ENCODE results near the gene EML4. TPM values are rescaled to one million over a fixed set of nuclear protein-coding genes. Genes with fewer than 3 reads are reported as not detected.

The EML4 gene
- total RNA-seq, 2 donors from 2014 or later, result 32.8 to 59.9 TPM

DNA sequence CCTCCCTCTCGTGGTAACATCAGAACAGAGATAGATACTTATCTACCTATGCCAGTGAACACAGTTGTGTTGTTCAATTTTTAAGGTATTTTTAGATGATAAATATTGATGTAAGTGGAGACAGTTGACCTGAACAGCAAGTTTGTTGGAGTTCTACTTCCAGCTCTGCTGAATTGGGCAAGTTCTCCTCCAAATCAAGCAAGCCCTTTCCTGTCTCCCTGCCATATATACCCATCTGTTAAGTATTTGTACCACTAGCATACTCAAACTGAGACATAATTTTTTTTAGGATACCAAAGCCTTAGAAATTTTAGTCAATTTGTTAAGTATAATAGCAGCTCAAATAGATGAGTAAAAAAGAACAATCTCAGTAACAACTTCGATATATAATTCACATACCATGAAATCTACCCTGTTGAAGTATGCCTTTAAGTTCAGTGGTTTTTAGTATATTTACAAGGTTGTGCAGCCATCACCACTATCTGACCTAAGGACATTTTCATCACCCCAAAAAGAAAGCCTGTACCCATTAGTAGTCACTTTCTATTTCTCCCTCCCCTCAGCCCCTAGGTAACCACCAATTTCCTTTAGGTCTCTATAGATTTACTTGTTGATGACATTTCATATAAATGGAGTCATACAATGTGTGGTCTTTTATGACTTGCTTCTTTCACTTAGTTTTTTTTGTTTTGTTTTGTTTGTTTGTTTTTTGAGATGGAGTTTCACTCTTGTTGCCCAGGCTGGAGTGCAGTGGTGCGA lies 130.0 kb downstream of the EML4 start:
- DNase-seq (ENCODE audit: low spot score) (no peak), ATAC-seq (ENCODE audit: insufficient number of reproducible peaks, low FRiP score, low read depth) (no peak)
- TF ChIP-seq, protein P1, sequence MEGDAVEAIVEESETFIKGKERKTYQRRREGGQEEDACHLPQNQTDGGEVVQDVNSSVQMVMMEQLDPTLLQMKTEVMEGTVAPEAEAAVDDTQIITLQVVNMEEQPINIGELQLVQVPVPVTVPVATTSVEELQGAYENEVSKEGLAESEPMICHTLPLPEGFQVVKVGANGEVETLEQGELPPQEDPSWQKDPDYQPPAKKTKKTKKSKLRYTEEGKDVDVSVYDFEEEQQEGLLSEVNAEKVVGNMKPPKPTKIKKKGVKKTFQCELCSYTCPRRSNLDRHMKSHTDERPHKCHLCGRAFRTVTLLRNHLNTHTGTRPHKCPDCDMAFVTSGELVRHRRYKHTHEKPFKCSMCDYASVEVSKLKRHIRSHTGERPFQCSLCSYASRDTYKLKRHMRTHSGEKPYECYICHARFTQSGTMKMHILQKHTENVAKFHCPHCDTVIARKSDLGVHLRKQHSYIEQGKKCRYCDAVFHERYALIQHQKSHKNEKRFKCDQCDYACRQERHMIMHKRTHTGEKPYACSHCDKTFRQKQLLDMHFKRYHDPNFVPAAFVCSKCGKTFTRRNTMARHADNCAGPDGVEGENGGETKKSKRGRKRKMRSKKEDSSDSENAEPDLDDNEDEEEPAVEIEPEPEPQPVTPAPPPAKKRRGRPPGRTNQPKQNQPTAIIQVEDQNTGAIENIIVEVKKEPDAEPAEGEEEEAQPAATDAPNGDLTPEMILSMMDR (IDR thresholded peaks at IDR 0.05), result no peak
- H3K4me3 ChIP-seq, result no peak overlapping the region
- H3K27me3 ChIP-seq (replicated peaks; ENCODE audit: insufficient read depth), result no peaks in the 10 kb centered on the region
- H3K4me1 ChIP-seq (ENCODE audit: control insufficient read depth in 1 of 2, low read depth in 2 of 2), result peaks cover 10 to 18% of the 10 kb centered on the region in 2 donors
- H3K9me3 ChIP-seq, result no peaks in the 10 kb centered on the region
- H3K27ac ChIP-seq, result no peak overlapping the region
- peaks cover 23% of the 10 kb centered on the region for H3K36me3 ChIP-seq

DNA sequence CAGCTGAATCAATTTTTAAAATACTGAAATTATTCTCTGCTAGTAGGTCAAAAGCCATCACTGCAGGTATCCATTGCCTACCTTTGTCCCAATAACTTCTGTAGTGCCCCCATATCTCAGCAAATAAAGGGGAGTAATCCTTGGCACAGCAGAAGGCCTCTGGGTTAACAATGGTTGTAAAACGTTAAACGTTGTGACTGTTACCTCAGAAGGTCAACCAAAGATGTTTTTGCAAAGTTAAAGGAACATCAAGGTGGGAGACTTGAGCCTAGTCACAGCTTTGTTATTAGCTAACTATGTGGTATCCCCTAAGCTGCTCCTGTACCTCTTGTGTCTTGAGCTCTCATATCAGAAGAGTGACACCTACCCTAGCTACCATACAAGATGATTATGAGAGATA lies 131.4 kb downstream of the EML4 start:
- Histone ChIP-seq H3K27ac (no peak overlapping the region), H3K27me3 (replicated peaks; ENCODE audit: insufficient read depth) (no peaks in the 10 kb centered on the region), H3K36me3 (peaks cover 18% of the 10 kb centered on the region), H3K4me3 (no peak overlapping the region), H3K4me1 (ENCODE audit: control insufficient read depth in 1 of 2, low read depth in 2 of 2) (peaks cover 10 to 18% of the 10 kb centered on the region in 2 donors), H3K9me3 (no peaks in the 10 kb centered on the region)
- ATAC-seq (ENCODE audit: insufficient number of reproducible peaks, low FRiP score, low read depth) (no peak), DNase-seq (ENCODE audit: low spot score) (no peak)
- TF ChIP-seq, protein P1 (IDR thresholded peaks at IDR 0.05), result no peak

DNA sequence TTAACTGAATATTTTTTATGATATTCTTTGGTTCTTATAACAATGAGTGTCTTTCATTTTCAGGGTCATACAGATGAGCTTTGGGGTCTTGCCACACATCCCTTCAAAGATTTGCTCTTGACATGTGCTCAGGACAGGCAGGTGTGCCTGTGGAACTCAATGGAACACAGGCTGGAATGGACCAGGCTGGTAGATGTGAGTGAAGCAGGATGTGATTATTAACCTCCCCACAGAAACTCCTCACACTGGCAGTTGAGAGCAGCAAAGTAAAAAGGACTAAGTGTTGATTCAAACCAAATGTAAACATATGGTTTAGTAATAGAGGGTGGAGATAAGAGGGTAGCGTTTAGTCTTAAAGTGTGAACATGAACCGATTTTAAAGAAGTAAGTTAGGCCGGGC lies 134.1 kb downstream of the EML4 start:
- no peaks in the 10 kb centered on the region for H3K27me3 ChIP-seq (replicated peaks; ENCODE audit: insufficient read depth)
- TF ChIP-seq, protein P1 (IDR thresholded peaks at IDR 0.05), result no peak
- peaks cover 12% of the 10 kb centered on the region for H3K36me3 ChIP-seq
- DNase-seq (ENCODE audit: low spot score), result no peak
- peaks cover under 1 to 7% of the 10 kb centered on the region in 2 donors for H3K4me1 ChIP-seq (ENCODE audit: control insufficient read depth in 1 of 2, low read depth in 2 of 2)
- ATAC-seq (ENCODE audit: insufficient number of reproducible peaks, low FRiP score, low read depth), result no peak
- H3K9me3 ChIP-seq, result no peaks in the 10 kb centered on the region
- no peak overlapping the region for H3K27ac ChIP-seq
- H3K4me3 ChIP-seq, result no peak overlapping the region

DNA sequence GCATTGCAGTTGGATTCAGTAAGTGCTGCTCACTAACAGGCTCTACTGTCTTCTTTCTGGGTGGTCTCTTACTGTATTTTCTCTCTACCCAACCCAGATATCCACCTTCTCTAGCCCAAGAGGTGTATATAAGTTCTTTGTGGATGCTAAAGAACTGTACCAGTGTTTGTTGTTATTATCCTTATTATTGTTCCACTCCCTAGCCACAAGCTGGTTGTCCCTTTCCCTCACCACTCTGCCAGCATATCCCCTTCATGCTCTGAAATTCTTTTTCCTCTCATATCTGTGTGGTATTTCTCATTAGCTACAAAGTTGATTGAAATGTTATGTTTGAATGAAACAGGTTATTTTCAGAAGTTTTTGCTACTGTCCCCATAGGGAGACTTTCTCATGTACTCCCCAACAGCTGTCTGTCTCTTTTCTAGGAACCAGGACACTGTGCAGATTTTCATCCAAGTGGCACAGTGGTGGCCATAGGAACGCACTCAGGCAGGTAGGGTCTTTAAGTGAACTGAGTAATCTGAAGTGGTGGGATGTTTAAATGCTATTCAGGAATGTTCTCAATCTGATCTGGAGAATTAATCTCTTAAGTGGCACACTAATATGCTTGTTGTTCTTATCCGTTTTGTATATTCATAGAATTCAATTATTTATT lies 135.0 kb downstream of the EML4 start:
- ATAC-seq (ENCODE audit: insufficient number of reproducible peaks, low FRiP score, low read depth) (no peak), DNase-seq (ENCODE audit: low spot score) (no peak)
- no peaks in the 10 kb centered on the region for H3K9me3 ChIP-seq
- H3K27ac ChIP-seq, result no peak overlapping the region
- H3K36me3 ChIP-seq, result peaks cover 12% of the 10 kb centered on the region
- TF ChIP-seq, protein P1 (IDR thresholded peaks at IDR 0.05), result no peak
- H3K4me1 ChIP-seq (ENCODE audit: control insufficient read depth in 1 of 2, low read depth in 2 of 2), result no peaks in the 10 kb centered on the region
- H3K27me3 ChIP-seq (replicated peaks; ENCODE audit: insufficient read depth), result no peaks in the 10 kb centered on the region
- no peak overlapping the region for H3K4me3 ChIP-seq

DNA sequence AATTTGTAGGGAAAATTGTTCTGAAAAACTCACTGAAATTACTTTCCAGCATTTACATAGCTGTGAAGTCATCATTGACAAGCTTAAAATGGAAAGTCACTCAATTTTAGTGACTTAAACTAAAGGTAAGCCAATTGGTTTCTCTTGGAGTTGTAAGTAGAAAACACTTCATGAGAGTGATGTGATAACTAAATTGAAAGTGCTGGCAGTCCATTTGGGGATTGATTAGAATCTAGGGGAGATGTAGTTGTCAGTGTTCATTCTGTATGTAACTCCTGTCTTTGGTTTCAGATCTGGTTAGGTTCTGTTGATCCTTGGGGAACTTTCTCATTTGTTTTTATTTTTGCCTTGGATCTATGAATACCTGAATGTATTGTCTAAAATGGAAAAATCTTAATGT lies 138.0 kb downstream of the EML4 start:
- peaks cover 12% of the 10 kb centered on the region for H3K36me3 ChIP-seq
- H3K4me1 ChIP-seq (ENCODE audit: control insufficient read depth in 1 of 2, low read depth in 2 of 2), result no peaks in the 10 kb centered on the region
- H3K4me3 ChIP-seq, result no peak overlapping the region
- H3K27me3 ChIP-seq (replicated peaks; ENCODE audit: insufficient read depth), result no peaks in the 10 kb centered on the region
- no peaks in the 10 kb centered on the region for H3K9me3 ChIP-seq
- ATAC-seq (ENCODE audit: insufficient number of reproducible peaks, low FRiP score, low read depth) (no peak), DNase-seq (ENCODE audit: low spot score) (no peak)
- H3K27ac ChIP-seq, result no peak overlapping the region
- TF ChIP-seq, protein P1 (IDR thresholded peaks at IDR 0.05), result no peak
